T-helper 2 cell treated with Interferon-gamma antibody and Interleukin-4, amounts not matched to agents 100 ng/mL and 5 ng/mL, for 36 hours (primary cell): ENCODE data around the gene HPS4. TPM values are rescaled to one million over a fixed set of nuclear protein-coding genes. Genes with fewer than 3 reads are reported as not detected.

Experiments used
- intact Hi-C: fragments of 100-400 bp; cut with micrococcal nuclease; formaldehyde crosslinking; loops from one replicate; pipeline ENCODE4 v1.15.1; 2023
- total RNA-seq: library from RNA; stranded (reverse); gene quantifications from 2 replicates; pipeline ENCODE4 v1.2.3, GENCODE V29; 2022

The HPS4 gene
- total RNA-seq, 1 donor from 2014 or later: 29.9 TPM

DNA sequence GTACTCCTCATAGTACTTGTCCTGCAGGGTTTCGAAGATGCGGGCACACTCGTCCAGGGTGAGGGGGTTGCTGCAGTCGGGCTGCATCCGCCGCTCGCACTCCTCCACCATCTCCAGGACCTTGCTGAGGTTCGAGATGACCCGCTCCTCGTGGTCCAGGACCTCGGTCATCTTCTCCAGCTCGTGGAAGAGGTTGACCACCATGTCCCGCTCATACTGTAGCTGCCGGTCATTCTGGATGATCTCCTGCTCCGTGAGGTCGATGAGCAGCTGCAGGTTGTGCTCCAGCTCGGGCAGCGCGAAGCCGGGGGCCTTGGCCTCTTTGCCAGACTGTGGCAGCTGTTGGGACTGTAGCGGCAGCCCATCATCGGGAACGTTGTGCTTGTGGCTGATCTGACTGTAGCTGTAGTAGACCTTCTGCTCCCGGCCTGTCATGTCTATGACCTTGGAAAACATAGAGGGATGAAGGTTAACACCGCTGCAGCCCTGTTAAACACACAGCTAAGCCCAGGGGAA, 15.7 kb upstream of the HPS4 start:
- intact Hi-C loops: no loop called here

DNA sequence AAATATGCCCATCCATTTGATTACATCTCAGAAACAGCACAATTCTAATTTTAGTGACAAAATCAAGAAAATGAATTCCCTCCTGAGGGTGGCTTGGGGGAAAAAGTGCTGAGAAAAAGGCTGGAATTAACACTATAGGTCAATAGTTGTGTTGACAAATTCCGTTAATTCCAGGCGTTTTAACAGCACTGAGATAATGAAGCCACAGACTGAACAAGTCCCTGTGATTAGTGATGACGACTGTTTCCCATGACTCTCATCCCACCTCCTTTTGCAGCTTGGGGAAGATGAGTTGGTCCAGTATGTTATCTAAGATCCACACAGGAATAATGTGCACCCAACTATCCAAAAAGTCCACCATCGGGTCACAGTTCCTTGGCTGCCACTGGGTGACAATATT, 12.9 kb upstream of the HPS4 start:
- intact Hi-C loops: no loop called here

DNA sequence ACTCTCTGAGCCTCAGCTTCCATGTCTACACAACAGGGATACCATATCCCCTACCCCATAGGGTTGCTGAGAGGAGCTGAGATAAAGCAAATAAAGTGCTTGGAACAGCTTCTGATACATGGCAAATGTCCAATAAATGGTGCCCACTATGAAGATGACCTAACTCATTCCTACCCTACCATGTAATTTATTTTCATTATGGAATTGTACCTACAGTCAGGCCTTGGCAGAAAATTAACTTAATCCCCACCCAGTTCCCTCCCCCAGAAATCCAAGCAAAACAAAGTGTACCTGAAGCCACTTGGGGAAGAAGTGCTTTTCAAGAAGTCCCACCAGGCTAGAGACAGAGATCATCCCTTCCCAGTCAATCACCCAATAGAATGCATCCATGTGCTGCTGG, 10.9 kb upstream of the HPS4 start:
- intact Hi-C loops: no loop called here

DNA sequence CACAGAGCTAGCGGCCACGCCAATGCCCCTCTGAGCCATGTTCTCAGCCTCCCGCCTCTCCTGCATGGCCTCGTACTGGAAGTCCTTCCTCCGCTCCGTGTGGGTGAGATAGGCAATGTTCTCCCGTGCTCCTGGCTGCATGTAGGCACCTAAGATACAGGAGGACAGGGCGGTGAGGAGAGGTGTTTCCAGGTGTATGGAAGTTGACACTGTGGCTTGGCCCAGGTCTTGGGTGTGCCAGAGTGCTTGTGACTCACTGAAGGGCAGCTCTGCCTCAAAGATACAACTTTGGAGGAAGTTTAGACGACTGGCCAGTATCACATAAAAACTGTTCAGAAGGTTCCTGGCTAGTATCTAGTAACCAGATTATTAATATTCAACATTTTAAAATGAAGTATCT, 8.6 kb upstream of the HPS4 start:
- intact Hi-C loops: no loop called here

DNA sequence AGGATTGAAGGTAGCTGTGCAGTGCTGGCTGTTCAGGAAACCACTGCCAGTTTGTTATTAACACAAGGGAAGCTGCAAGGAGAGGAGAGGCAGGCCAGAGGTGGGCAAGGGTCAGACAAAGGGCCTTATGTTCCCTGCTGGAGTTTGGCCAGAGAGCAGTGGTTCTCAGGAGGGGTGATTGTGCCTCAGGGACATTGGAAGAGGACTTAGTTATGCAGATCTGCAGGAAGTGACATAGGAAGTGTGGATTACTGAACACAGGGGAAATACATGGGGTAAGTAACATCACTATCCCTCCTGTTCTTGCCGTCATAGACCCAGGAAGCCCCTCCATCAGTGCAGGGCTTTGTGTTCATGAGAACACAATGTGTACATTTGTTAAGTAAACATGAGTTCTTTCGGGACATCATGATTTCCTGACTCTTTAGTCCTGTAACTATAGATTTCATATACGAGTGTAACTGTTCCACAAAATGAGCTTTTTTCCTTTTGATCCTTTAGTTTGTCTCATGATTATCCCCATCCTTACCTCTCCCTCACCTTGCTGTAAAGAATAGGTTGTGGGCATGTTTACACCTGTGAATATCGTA, 6.0 kb upstream of the HPS4 start:
- intact Hi-C loops: no loop called here

DNA sequence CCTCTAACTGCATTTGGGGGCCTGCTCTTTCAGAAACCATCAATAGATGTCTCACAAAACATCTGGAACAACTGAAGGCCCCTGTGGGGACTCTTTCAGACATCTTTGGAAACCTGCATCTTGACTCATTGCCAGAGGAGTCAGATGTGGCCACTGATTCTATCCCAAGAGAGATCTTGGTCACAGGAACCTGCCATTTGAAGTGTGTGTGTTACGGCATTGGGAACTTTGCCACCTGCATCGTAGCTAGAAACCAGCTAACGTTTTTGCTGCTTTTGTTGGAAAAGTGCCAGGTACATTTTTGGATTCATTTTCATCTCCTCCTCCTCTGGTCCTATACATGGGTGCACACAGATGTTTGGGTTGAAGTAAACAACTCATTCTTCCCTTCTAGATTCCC, 4.4 kb upstream of the HPS4 start:
- intact Hi-C loops: no loop called here

DNA sequence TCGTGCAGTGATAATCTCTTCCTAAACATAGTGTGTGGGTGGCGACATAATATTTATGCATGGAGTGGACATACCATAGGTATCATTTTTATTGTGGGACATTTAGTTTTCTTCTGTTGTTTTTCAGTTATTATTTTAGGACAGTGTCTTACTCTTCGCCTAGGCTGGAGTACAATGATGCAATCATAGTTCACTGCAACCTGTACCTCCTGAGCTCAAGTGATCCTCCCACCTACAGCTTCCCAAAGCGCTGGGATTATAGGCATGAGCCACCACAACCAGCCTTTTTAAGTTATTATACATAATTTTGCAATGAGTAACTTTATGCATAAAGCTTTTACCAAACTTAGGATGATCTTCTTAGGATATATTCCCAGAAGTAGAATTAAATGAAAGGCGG, 2.8 kb upstream of the HPS4 start:
- intact Hi-C loops: no loop called here

DNA sequence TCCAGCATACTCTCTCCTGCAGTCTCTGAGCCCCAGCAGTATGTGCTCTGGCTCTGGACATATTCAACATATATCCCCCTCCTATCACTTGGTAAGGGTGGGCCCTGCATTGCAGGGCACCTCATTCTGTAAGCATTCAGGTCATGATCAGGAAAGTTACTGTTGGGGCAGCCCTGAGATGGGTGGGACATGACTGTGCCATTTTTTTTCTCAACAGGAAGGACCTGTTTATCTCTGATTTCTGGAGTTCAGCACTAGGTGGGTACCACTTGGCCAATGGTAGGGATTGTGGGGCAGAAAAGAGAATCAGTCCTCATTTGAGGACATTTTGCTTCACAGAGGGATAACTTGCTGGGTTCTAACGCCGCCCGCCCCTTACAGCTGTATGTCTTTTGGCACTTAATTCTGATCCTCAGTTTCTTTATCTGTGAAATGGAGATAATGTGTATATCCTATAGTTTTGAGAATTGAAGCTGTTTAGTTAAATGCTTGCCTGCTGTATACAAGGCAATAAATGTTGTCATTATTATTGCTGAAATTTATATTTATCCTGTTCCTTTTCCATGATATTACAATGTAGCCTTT, 2.3 kb upstream of the HPS4 start:
- intact Hi-C loops: no loop called here

DNA sequence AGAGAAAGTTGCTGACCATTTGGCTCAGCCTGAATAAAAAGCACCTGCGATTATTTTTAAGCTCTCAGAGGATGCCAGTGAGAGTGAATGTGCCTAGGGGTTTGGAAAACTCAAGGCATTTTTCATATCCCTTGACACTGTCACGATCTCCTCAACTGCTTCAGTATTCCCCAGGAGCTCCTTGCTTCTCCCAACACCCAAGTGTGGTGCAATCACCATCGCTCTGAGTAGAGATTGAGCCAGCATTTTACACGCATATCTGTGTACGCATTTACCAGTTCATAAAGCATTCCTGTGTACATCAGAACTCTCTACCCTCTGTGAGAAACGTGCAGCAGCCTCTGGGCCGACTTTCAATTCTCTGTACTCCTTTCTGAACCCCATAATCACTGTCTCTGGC, 1.4 kb upstream of the HPS4 start:
- intact Hi-C loops: no loop called here

DNA sequence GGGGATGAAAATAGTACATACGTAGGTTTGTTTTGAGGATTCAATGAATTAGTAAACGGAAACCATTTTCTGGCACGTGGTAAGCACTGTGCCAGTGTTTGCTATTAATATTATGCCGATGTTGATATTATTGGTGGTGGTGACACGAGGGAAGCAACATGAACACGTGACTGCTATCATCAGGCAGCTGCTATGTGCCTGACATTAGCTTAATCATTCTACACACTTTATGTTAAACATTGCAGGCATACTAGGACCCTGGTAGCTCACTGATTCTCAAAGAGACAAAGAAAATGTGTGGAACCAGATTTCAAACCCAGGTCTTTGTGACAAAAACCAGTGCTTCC, 750 bp upstream of the HPS4 start:
- intact Hi-C loops: loop anchor here (5.0 kb wide), 1 partner anchor 173 kb away; the partner anchor contains the start of gene MIAT

DNA sequence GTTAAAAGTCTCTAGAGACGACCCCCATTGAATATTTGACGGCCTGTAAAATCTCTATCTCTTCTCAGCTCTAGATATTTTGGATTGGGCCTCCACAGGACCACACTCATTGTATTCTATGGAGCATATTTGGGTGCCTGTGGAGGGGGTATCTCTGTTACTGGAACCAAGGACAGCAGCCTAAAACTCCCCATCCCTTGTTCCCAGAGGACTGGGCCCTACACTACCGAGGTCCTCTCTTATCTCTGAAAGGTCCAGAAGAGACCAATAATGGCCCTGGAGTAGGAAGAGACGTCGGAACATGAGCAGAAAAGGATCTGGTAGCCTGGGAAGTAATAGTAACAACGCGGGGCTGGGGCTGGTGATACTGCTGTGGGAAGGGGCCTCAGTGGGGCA, 542 bp downstream of the HPS4 start:
- intact Hi-C loops: loop anchor here (1.0 to 5.0 kb wide), 3 partner anchors 29 to 189 kb away; partner anchors contain the start of genes MIAT and TFIP11

DNA sequence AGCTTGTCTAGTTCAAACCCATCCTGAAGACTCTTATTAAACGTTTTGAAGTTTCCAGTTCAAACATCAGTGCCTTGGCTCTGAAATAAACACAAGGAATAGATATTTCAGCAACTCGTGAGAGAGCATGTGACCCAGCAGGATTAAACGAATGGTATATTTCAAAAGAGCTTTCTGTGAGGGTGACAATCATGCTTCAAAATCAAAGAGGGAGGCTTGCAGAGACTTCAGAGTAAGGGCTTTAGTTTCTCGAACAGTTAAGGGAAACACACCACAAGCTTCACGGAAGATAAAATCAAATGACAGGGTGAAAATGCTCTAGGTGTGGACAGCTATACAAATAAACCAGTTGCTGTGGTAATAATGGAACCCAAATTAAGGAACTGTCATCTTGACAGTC, 1.4 kb downstream of the HPS4 start:
- intact Hi-C loops: loop anchor here (5.0 kb wide), 1 partner anchor 175 kb away; the partner anchor contains the start of gene MIAT

DNA sequence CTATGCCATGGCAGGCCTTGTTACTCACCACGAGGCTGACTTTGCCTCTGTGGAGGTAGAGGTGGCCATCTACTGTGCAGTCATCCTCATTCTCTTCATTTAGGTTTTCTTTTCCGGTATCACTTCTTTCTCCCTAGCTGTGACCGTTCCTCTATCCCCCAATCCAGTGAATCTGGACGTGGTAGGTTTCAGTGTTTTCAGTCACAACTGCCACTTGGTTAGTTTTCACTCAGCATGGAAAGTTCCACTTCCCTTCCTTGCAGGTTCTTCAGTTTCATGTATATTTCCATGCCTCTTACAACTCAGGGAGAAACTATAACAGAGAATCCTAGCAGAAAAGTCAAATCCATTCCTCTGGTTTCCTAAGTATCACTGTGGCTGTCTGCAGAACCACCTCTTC, 1.9 kb downstream of the HPS4 start:
- intact Hi-C loops: loop anchor here (1.0 to 5.0 kb wide), 2 partner anchors 50 to 176 kb away; partner anchors contain the start of gene MIAT

DNA sequence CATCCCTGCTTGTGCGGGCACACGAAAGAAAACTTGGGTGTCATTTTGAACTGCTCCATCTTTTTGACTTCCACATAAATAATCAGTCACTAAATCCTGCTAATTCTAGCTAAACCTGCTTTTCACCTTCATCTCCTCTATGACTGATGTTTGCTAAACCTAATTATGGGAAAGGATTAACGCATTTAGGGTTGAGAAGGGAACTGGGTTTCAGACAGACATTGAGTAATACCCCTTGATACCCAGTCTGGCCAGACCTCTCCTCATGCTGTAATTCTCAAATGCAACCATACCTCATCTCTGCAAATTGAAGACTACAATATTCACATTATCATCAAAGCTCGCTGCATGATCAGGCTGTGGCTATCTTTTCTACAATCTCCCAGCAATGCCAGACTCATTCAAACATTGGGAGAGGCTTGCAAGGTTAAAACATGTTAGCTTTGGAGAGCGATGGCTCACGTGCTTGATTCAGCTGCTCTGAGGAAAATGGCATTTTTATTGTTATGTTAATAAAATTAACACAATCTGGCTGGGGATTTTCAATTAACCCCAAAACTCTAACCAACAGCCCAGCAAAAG, 2.4 kb downstream of the HPS4 start:
- intact Hi-C loops: loop anchor here (1.0 to 5.0 kb wide), 2 partner anchors 50 to 176 kb away; partner anchors contain the start of gene MIAT

DNA sequence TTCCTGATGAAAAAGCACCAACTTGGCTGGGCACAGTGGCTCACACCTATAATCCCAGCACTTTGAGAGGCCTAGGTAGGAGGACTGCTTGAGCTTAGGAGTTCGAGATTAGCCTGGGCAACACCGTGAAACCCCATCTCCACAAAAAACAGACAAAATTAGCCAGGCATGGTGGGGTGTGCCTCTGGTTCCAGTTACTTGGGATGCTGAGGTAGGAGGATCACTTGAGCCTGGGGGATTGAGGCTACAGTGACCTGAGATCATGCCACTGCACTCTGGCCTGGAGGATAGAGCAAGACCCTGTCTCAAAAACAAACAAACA, 3.0 kb downstream of the HPS4 start:
- intact Hi-C loops: loop anchor here (5.0 kb wide), 1 partner anchor 177 kb away; the partner anchor contains the start of gene MIAT

DNA sequence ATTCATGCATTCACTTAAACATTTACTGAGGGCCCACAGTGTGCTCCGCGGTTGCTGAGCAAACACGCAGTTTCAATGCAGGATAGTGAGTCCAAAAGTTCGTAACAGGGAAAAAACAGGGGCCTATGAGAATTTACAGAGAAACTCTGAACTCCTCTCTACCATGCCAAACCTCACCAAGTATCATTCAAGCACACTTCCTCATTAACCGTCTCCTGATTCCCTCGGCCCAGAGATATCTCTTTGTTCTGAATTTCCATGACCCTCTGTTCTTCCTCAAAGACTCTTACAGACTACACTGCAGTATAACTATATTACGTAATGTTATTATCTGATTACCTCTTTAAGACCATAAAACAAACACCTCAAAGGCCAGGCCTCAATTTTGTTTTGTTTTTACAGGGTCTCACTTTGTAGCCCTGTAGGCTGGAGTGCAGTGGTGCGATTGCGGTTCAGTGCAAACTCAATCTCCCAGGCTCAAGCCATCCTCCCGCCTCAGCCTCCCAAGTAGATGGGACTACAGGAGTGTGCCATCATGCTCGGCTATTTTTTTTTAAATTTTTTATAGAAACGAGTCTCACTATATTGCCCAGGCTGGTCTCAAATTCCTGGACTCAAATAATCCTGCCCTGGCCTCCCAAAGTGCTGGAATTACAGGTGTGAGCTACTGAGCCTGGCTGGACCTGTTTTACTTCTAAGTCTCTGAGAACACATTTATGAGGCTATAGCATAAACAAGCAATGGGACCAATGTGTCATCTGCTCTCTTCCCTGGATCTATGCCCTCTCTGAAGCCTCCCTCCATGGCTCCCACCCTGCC, 3.6 kb downstream of the HPS4 start:
- intact Hi-C loops: loop anchor here (5.0 kb wide), 1 partner anchor 177 kb away; the partner anchor contains the start of gene MIAT

DNA sequence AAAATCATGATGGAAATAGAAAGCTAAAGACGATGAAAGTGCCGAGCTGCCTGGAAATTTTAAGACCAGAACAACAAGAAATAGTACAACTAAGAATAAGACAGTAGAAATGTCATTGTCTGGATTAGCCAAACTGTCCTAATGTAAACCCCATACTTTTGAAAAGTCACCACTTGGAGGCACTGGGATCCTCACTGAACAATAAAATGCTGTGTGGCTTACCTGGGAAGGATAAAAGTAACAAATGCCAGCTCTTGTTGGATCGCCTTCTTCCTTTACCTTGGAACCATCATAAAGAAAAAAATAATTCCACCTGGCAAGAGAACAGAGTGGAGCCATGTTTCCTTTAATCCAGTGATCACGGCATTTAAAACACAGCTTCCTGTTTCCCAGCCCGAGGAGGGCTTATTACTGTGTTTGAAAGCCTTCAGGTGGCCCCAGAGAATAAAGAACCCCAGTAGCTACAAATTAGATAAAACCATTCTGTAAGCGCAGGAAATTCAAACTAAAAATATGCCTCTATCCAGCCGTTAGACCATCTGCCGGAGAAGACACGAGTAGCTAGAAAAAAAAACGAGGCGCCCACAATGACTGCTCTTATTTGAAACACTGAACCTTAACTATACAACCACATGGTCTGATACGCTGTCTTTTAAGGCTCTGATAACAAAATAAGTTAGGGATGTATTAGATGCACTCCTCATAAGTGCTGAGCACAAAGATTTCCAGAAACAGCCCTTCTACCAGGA, 4.4 kb downstream of the HPS4 start:
- intact Hi-C loops: no loop called here

DNA sequence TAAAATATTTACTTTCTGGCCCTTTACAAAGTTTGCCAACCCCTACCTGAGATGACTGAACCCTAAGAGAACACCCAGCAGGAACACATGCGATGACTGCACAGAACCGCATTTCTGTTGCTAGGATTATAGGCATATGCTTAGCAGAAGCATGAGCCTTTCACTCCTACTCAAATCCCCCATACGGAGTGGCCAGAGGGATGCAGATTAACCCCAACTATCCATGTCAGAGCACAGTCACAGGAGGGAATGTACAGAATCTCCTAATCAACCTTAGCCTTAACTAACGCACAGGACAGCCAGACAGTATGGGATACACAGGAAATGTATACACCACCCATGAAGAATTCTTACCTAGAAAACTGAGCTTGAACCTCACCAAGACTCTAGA, 6.2 kb downstream of the HPS4 start:
- intact Hi-C loops: no loop called here

DNA sequence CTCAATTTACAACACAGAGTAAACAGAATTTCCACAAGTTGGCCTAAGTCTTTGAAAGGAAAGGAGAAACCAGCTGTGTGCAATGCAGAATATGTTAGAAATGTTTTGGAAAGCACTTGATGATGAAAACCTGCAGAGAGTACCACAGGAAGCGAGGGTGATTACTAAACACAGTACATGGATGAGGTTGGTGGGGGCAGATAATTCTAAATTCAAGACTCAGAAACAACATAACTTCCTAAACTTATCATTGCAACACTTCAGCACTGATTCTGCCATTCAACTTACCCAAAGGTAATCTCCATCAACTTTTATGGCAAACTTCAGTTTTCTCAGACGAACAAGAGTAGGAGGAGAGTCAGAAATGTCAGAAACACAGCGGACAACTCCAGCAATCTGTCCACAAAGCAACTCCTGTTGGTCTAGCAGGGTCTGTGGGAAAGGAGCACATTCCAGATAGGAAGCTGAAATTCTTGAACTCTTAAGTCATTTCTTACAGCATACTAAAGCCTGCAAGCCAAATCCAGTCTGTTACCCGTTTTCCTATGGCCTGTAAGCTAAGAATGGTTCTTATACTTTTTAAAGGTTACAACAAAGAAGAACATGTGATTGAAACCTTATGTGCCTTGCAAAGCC, 6.8 kb downstream of the HPS4 start:
- intact Hi-C loops: no loop called here

DNA sequence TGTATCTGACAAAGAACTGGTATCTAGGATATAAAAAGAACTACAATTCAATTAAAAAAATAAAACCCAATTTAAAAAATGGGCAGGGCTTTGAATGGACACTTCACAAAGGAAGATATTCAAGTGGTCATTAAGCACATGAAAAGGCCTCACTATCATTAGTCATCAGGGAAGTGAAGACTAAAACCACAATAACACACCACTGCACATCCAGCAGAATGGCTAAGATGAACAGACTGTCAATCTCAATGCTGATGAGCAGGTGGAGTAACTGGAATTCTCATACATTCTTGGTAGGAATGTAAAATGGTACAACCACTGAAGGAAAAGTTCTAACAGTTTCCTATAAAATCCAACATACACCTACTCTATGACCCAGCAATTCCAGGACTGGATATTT, 8.9 kb downstream of the HPS4 start:
- intact Hi-C loops: no loop called here

DNA sequence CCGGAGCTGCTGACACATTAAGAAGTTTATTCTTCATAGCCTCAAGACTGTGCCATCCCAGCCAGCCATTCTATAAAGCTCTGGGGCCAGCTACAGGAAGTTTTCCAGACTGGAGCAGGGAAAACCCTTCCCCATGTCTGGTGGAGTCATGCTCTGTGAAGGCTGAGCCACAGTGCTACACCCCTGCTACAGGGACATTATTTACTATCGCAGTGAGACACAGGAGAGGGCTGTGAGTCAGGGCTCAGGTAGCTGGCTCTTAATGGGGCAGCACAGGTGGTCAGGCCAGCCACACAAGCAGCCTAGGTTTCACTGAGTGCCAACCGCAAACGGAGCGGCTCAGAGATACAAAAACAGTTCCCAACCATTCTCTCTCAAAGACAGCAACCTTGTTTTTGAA, 12.1 kb downstream of the HPS4 start:
- intact Hi-C loops: no loop called here
